Activated CD4-positive, alpha-beta T cell treated with anti-CD3 and anti-CD28 coated beads for 4 hours (primary cell): ENCODE data around the gene DDR1.
A peak's percentile ranks its signal among the peaks of the same experiment; 100 is the strongest.
"Not testable (repeated sequence)": the region's sequence is repeated elsewhere in the genome, so short reads cannot be mapped to it uniquely, and the experiment has no call there.

ENCODE experiments used
- DNase-seq, 2 donors: peaks; one replicate each; pipeline ENCODE4 v3.0.0-alpha.2; 2020

The DDR1 gene

GRCh38 chr6:30854285-30855040 is 29.9 kb upstream of the DDR1 start:
- DNase-seq = no peak

DNA sequence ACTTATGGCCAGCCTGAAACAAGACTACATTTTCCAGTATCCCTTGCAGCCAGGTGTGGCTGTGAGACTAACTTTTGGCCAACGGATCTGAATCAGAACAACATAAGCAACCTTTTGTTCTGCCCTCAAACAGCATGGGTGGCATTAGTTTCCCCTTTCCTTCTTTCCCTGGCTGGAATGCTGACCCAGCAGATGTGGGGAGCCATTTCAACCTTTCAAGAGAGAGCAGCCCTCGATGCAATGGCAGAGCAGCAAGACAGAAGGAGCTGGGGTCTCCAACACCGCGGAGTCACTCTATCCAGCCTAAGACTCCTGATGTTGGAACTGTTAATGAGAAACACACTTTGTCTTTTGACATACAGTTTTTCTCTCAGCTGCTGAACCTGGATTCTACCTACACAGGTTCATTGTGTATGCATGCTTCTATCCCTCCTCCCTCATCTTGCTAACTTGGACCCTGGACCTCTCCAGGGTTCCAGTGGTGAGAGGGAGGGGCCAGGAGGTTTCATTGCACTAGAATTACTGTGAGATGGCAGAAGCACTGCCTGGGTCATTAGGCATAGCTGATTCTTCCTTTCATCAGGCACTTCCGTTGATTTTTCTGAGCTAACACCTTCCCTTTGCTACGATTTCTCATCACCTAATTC is 28.8 kb upstream of the DDR1 start:
- no peak for DNase-seq

DNA sequence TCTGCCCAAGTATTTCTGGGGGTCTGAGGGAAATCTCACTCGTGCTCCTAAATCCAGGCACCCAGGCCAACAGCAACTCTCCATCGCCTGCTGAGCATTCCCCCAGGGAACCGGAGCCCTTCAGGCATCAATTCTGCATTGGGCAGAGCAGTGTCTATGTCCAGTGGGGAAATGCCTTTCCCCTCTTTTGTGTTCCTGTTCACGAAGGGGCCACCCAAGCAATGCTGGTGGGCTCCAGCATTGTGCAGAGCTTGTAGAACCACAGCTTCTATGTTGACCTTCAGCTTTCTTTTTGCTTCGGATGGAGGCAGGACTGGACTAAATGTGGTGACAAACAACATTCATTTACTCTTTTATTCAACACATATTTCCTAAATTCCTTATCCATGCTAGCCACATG is 27.2 kb upstream of the DDR1 start:
- no peak for DNase-seq

- no peak for DNase-seq
Observed at GRCh38 chr6:30857549-30857948, 26.8 kb upstream of the DDR1 start.

- not testable (repeated sequence) for DNase-seq
Observed at GRCh38 chr6:30859726-30860125, 24.6 kb upstream of the DDR1 start.

- DNase-seq = no peak
Observed at GRCh38 chr6:30861257-30862048, 22.9 kb upstream of the DDR1 start.

- no peak for DNase-seq
Observed at GRCh38 chr6:30862156-30862875, 22.0 kb upstream of the DDR1 start.

DNA sequence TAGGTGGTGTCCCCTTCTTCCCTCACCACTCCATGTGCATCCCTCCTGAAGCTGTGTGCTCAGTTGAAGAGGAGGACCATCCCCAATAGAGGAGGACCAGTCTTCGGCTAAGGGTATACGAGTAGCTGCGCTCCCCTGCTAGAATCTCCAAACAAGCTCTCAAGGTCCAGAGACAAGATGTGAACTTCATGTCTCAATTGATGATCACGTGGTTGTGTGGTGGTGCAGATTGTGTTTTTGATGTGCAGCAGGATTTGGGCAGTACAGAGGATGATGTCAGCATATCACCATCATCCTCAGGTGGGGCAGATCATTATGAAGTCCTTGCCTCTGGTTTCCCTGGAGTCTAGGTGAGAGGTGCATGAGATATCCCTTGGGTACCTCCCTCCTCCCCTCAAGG is 20.0 kb upstream of the DDR1 start:
- DNase-seq = no peak

DNA sequence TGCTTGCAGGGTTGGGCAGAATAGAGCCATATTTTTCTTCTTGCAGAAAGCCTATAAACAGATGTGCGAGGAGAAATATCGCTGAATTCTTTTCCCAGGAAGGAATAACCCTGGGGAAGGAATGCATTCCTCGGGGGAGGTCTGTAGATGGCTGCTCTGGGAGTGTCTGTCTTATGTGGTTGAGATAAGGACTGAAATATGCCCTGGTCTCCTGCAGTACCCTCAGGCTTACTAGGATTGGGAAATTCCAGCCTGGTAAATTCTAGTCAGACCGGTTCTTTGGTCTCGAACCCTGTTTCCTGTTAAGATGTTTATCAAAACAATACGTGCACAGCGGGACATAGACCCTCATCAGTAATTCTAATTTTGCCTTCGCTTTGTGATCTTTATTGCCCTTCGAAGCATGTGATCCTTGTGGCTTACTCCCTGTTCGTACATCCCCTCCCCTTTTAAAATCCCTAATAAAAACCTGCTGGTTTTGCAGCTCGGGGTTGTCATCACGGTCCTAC is 15.0 kb upstream of the DDR1 start:
- not testable (repeated sequence) for DNase-seq

- no peak for DNase-seq
Observed at GRCh38 chr6:30870546-30870945, 13.8 kb upstream of the DDR1 start.

DNA sequence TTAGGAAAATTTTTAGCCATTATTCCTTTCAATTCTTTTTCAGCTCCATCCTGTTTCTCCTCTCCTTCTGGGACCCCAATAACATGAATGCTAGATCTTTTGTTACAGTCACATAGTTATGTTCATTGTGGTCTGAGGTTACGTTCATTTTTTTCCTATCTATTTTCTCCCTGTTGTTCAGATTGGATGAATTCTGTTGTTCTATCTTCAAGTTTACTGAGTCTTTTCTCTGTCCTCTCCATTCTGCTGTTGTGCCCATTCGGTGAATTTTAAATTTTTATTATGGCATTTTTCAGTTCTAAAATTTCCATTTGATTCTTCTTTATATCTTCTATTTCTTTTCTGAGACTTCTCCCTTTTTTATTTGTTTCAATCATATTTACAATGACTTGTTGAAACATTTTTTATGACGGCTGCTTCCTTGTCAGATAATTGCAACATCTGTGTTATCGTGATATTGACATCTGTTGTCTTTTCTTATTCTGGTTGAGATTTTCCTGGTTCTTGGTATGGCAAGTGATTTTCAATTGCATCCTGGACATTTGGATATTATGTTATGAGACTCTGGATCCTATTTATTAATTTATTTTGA is 12.6 kb upstream of the DDR1 start:
- DNase-seq = no peak

DNA sequence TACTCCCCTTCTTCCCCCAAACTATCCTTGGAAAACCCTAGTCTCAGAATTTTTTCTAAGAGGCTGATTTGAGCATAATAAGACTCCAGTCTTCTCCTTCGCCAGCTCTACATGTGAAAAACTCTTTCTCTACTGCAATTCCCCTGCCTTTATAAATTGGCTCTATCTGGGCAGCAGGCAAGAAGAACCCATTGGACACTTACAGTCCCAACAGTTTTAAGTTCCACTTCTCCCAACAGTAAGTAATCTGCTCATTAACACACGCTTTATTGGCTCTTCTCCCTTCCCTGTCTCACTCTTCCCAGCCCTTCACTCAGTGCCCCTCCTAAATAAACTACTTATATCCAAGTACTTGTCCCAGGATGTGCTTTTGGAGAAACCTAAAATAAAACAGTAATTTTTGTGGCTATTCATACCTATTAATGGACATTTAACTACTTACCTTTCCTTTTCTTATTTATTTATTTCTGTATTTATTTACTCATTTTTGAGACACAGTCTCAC is 11.1 kb upstream of the DDR1 start:
- DNase-seq = no peak

DNA sequence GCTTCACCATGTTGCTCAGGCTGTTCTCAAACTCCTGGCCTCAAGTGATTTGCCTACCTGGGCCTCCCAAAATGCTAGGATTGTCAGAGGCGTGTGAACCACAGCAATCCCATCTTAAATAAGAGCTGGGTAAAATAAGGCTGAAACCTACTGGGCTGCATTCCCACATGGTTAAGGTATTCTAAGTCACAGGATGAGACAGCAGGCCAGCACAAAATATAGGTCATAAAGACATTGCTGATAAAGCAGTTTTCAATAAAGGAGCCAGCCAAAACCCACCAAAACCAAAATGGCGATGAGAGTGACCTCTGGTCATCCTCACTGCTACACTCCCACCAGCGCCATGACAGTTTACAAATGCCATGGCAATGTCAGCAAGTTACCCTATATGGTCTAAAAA is 10.5 kb upstream of the DDR1 start:
- not testable (repeated sequence) for DNase-seq

DNA sequence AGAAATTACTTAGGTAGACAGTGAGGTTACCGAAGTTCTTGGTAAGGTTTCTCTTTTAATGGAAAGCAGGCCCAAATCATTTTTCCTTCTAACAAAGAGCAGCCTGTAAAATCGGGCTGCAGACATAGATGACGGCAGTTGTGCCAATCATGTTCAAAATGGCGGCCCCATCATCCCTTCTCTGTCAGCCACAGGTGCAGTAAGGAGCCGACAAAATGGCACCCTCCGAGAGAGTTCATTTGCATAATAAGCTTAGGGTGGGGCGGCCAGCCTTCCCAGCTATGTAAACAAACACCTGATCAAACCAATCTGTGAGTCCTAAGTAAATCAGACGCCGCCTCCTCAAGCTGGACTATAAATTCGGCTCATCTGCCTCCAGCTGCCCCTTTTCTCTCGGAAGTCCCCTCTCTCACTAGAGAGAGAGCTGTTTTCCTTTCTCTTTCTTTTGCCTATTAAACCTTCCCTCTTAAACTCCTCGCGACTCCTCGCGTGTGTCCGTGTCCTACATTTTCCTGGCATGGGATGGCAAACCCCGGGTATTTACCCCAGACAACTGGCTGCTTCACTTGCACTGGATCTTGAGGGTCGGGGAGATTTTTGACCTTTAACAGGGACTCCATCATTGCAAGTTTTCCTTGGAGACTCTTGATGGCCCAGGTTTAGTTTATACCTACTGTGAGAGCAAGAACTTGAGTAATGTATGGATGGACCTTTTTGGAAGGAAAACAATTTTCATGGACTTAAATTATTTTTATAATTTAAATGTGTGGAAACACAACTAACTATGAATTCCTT is 8.9 kb upstream of the DDR1 start:
- no peak for DNase-seq

DNA sequence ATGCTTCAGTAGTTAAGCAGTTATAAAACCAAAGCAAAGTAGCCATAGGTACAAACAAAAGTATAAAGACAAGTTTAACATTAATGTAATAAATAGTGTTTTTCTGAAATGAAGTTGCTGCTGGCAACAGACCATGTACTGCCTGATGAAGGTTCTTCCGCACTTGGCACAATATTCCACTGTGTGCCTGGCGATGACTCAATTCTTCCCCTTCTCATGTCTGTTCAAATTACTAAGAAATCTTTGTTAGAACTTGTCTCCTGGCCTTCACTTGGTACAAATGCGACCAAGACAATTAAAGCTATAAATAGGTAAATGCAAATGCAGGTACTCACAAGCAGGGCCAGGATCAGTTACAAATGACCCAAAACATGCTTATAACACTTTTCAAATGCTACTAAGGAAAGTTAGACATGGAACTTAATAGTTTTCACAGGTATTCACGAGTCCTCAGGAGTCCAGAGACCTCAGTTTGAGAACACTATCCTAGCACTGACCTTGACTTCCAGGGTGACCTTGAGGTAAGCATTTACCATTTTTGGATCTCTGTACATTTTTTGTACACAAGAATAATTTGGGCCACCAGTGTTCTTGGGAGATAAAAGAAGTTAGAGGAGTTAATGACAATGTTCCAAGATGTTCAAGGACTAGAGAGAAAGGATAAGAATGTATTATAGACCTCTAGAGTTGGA is 8.1 kb upstream of the DDR1 start:
- DNase-seq = no peak

GRCh38 chr6:30877419-30878262 is 6.7 kb upstream of the DDR1 start:
- peak; percentile 76 to 77 for DNase-seq

- no peak for DNase-seq
Observed at GRCh38 chr6:30879684-30880427, 4.5 kb upstream of the DDR1 start.

GRCh38 chr6:30880698-30881252 is 3.5 kb upstream of the DDR1 start:
- no peak for DNase-seq
